GM19468 (cell line): ENCODE data around the gene SEBOX.

Experiments
- ATAC-seq: cut with Tn5 transposase; IDR thresholded peaks from one replicate; pipeline ENCODE4 v1.9.1; 2021; ENCODE audit warnings: mild to moderate bottlenecking, moderate library complexity, moderate number of reproducible peaks; ENCODE audit not compliant: unreplicated experiment; ENCODE audit errors: extremely low read depth

The SEBOX gene

GRCh38 chr17:28324781-28325180 lies 40.2 kb downstream of the SEBOX start:
- ATAC-seq: no peak

DNA sequence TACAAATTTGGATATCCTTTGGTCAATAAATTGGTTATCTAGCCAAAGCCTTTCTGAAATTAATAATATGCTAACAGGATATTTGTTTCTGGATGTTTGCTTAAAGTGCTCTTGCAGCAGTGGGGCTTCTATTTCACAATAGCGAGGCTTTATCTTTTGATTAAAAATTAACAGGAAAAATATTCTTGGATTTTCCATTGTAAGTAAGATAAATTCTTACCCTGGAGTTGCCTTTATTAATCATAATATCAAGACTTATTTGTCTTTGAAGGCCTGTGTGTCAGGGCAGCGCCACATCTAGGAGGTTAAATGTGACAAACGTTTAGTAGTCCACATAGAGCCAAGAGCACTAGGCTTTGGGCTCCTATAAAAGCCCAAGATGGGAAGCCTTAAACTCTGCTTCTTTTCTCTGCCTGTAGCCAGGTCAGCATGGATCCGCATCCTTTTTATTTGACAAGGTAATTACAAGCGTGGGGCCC lies 40.7 kb downstream of the SEBOX start:
- no peak for ATAC-seq

DNA sequence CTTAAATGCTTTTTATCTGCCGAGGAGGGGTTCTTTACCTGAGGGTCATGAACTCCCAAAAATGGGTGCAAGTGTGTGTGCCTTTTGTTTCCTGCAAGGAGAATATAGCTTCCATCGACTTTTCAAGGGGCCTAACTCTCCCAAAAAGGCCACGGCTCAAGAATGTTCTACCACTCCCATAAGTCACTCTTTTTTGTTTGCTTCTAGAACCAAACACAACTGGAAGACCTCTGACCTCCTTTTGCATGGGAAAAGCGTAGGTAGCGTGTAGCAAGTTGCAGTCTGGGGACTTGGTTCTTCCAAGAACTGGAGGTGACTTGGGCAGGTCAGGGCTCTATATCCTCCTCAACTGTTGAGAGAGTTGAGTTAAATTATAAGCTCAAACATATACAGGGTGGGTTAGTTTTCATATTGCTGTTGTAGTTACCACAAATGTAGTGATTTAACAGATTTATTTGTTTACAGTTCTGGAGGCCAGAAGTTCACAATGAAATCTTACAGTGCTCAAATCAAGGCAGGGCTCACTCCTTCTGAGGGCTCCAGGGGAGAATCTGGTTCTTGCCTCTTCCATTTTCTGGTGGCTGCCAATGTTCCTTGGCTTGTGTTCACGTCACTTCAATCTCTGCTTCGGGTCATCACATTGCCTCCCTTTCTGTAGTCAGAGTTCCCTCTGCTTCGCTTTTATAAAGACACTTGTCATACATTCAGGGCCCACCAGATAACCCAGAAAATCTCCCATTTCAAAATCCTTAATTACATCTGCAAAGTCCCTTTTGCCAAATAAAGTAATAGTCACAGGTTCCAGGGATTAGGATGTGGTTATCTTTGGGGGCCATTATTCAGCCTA lies 44.6 kb downstream of the SEBOX start:
- ATAC-seq: no peak

DNA sequence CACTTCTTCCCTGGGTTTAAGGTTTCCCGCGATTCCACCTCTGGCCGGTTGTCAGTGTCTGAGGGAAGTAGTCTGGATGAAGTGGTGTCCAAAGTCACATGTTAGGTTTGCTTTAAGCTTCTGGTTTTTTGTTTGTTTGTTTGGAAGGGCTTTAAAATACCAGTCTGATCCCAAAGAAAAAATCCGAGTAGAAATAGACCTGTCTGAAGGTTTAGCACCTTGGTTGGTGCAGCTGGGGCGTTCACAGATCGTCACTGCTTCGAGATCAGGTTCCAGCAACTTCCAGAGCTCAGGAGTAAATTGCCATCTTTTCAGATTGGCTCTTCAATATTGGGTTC lies 45.4 kb downstream of the SEBOX start:
- no peak for ATAC-seq

DNA sequence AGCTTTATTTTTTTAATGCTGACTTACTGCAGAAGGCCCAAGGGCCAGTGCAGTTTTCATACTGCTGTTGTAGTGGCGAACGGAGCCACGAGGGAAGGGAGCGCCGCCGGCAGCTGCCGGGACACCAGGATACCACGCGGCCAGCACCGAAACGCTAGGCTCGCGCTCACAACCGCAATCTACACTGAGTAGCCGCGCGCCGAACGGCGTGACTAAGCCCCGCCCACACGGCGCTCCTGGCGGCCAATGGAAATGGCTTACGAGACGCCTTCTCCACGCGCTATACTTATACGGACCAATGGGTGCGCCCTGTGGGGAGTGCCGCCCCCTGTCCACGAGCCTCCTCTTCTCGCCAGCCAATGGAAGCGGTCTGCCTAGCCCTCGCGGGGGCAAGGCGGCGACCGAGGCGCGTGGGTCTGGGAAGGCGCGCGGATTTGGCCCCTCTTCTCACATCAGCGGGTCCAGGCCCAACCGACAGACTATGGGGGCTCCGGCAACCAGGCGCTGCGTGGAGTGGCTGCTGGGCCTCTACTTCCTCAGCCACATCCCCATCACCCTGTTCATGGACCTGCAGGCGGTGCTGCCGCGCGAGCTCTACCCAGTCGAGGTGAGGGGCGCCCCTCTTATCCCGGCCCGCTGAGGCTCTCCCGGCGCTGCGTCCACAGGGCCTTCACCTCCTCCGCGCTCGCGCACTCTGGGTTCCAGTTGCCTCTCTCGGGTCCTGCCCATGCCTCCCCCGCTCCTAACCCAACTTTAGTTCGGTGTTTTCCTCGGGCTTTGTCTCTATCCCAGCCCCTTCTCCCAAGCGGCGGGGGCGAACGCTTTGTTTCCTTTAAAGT lies 46.0 kb downstream of the SEBOX start, which contains the start of gene TMEM97:
Gene TMEM97 (plus strand): TSS at position 442 of the 839 bp plus-strand sequence. CDS start 40 bp downstream, at position 482.
- ATAC-seq: peak; percentile 93

DNA sequence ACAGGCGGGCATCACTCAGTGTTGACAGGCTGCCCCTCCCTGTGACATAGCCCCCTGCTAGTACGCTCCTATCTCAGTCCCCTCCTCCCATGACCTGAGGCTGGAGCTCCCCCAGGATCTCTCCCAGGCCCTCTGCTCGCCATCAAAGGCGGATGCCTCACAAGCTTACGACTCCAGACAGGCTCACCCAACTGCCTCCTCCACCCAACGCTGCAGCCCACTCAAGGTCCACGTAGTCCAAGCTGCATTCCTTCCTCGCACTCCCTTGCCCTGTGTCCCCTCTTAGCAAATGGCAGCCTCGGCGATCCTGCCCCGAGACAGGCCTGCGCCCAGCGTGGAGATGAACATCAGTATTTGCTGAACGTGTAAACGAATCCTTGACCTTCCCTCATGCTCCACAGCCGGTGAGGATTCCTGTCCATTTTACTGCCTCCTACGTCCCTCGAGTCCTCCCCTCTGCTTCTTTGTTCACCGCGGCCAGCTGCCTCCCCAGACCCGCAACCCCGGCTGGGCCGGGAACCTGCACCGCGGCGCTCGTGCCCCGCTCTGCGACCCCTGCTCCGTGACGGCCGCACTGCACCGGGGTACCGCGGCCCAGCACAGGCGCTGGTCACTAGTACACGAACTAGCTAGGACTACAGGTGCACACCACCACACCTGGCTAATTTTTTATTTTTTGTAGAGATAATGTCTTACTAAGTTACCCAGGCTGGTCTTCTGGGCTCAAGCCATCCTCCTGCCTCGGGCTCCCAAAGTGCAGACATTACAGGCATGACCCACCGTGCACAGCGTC lies 46.8 kb downstream of the SEBOX start:
- no peak for ATAC-seq

DNA sequence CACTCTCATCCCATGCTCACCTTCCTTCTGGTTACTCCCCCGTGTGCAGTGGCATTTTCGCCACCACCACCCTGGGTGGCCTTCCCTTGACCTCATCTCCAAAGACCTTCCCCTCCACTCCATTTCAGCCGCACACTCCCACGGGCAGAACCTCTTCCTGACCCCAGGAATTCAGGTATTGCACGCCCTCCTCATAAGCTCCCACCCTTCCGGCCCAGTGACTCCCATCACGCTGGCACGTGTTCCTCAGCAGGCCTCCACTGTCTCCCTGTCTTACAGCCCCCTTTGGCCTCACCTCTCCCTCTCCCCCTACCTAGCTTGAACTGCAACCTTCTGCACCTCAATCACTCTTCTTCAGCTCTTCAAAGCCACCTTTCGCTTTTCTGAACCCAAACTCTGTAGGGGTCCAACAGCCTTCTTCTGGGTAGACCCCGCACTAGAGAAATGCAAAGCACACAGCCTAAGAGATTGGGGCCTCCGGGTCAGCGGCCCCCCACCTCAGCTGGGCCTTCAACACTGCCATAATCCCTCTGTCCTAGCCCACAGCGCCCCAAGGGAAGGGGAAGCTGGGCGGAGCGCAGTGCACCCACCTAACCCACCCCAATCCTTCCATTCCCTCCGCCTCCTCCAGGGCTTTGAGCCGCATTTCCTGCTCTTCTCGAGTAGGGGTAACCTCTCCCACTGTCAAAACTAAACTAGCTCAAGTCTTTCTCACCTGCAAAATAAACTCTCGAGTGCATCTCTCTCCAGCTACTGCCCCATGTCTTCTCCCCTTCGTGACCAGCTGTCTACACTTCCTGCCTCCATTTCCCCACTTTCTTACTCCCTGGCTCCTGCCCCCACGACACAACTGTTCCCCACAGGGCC lies 47.7 kb downstream of the SEBOX start:
- ATAC-seq: no peak

DNA sequence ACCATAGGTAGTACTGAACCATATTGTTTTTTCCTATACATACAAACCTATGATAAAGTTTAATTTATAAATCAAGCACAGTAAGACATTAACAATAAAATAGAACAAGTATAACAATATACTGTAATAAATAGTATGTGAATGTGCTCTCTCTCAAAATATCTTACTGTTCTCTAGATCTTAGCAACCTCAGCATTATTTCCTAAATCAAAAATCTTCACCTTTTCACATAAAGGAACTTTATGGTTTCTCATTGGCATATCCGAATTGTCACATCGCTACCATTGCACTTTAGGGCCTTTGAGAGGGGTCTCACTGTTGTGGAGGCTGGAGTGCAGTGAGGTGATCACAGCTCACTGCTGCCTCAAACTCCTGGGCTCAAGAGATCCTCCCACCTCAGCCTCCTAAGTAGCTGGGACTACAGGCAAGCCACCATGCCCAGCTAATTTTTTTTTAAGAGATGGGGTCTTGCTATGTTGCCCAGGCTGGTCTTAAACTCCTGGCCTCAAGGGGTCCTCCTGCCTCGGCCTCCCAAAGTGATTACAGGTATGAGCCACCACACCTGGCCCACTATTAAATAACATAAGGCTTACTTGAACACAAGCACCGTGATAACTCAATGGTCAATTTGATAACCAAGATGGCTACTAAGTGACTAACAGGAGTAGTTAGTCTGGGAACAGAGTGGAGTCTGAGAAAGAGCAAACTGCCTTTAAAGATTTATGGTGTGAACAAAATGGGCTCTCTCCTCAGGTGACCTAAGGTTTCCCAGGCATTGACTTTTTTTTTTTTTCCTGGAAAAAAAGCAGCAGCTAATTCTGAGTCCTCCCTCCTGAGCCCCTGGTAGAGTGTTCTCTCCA lies 48.9 kb downstream of the SEBOX start:
- no peak for ATAC-seq

DNA sequence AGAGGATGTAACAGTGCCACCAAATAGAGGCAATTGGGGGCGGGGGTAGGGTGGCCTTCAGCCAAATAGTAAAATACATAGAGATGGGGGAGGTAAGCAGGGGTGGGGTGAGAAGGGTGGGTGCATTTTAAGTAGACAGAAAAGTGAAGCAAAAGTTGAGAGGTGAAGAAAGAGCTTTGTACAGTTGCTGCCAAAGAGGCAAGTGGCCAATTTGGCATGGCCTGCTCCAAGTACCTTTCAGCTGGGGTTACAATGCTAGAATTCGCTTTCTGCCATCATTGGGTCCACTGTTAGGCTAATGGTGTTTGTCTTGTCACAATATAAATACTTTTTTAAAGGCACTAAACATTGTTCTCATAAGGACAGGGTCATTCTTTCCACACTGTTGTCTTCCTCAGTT lies 51.2 kb downstream of the SEBOX start:
- ATAC-seq: no peak
